ENCODE data around the gene PDE11A. TPM values are rescaled to one million over a fixed set of nuclear protein-coding genes. Genes with fewer than 3 reads are reported as not detected.

Gene PDE11A
- total RNA-seq: not detected in 2 replicates

GRCh38 chr2:178072383-178073301 lies at the start of gene PDE11A:
TSS of gene PDE11A (minus strand) at chr2:178072777. CDS start at chr2:178072437, 340 bp downstream.
- H3K4me1 Mint-ChIP-seq: peaks cover 10% of the 10 kb centered on the region
- intact Hi-C loops (cut with micrococcal nuclease): no loop called here
- peak within 1 kb of the TSS; percentile 64 for H3K4me3 Mint-ChIP-seq
- H3K9me3 Mint-ChIP-seq: no peaks in the 10 kb centered on the region
- H3K36me3 Mint-ChIP-seq (ENCODE audit: low read depth): no peaks in the 10 kb centered on the region
- peak; percentile 83 for DNase-seq
- H3K27ac Mint-ChIP-seq: no peak within 1 kb of the TSS
- peaks cover 60% of the 10 kb centered on the region for H3K27me3 Mint-ChIP-seq

GRCh38 chr2:178119179-178119922 lies 46.8 kb upstream of the PDE11A start:
- H3K4me1 Mint-ChIP-seq: peaks cover 10% of the 10 kb centered on the region
- H3K9me3 Mint-ChIP-seq: no peaks in the 10 kb centered on the region
- H3K27ac Mint-ChIP-seq: no peak overlapping the region
- no peak for DNase-seq
- H3K36me3 Mint-ChIP-seq (ENCODE audit: low read depth): peaks cover 36% of the 10 kb centered on the region
- intact Hi-C loops (cut with micrococcal nuclease): no loop called here
- no peaks in the 10 kb centered on the region for H3K27me3 Mint-ChIP-seq
- no peak overlapping the region for H3K4me3 Mint-ChIP-seq

- H3K27ac Mint-ChIP-seq: no peak overlapping the region
- intact Hi-C loops (cut with micrococcal nuclease): no loop called here
- DNase-seq: no peak
- H3K9me3 Mint-ChIP-seq: no peaks in the 10 kb centered on the region
- H3K4me3 Mint-ChIP-seq: no peak overlapping the region
- H3K4me1 Mint-ChIP-seq: peaks cover 21% of the 10 kb centered on the region
- H3K36me3 Mint-ChIP-seq (ENCODE audit: low read depth): peaks cover 26% of the 10 kb centered on the region
- H3K27me3 Mint-ChIP-seq: no peaks in the 10 kb centered on the region
These were observed 45.1 kb upstream of the PDE11A start for GRCh38 chr2:178117725-178118124.

- H3K27me3 Mint-ChIP-seq: no peaks in the 10 kb centered on the region
- intact Hi-C loops (cut with micrococcal nuclease): no loop called here
- H3K36me3 Mint-ChIP-seq (ENCODE audit: low read depth): peaks cover 16% of the 10 kb centered on the region
- no peaks in the 10 kb centered on the region for H3K9me3 Mint-ChIP-seq
- H3K27ac Mint-ChIP-seq: no peak overlapping the region
- H3K4me1 Mint-ChIP-seq: peaks cover 25% of the 10 kb centered on the region
- peak overlapping the region; percentile 87 for H3K4me3 Mint-ChIP-seq
- no peak for DNase-seq
These were observed 42.7 kb upstream of the PDE11A start for GRCh38 chr2:178115271-178115670.

GRCh38 chr2:178114462-178114861 lies 41.9 kb upstream of the PDE11A start:
- Mint-ChIP-seq H3K4me1 (peaks cover 27% of the 10 kb centered on the region), H3K9me3 (no peaks in the 10 kb centered on the region), H3K27me3 (no peaks in the 10 kb centered on the region), H3K36me3 (ENCODE audit: low read depth) (peaks cover 10% of the 10 kb centered on the region), H3K27ac (peak overlapping the region; percentile 67), H3K4me3 (peak overlapping the region; percentile 87)
- DNase-seq: peak; percentile 69
- intact Hi-C loops (cut with micrococcal nuclease): loop anchor here (5.0 kb wide), 2 partner anchors 283 to 408 kb away; no protein-coding TSS in a partner anchor

GRCh38 chr2:178112202-178113152 lies 39.9 kb upstream of the PDE11A start, which contains the start of gene RBM45:
TSS of gene RBM45 (plus strand) at chr2:178112437. CDS start at chr2:178112547, 110 bp downstream.
- H3K27ac Mint-ChIP-seq: peak within 1 kb of the TSS; percentile 88
- peaks cover 7% of the 10 kb centered on the region for H3K36me3 Mint-ChIP-seq (ENCODE audit: low read depth)
- H3K4me3 Mint-ChIP-seq: peak within 1 kb of the TSS; percentile 87
- peak; percentile 96 for DNase-seq
- H3K4me1 Mint-ChIP-seq: peaks cover 27% of the 10 kb centered on the region
- intact Hi-C loops (cut with micrococcal nuclease): loop anchor here (1.0 to 5.0 kb wide), 7 partner anchors 82 to 410 kb away; partner anchors contain the start of genes FKBP7, OSBPL6, PJVK and PRKRA
- H3K27me3 Mint-ChIP-seq: no peaks in the 10 kb centered on the region
- no peaks in the 10 kb centered on the region for H3K9me3 Mint-ChIP-seq

GRCh38 chr2:178111743-178112142 lies 39.2 kb upstream of the PDE11A start:
- Mint-ChIP-seq H3K9me3 (no peaks in the 10 kb centered on the region), H3K4me3 (peak overlapping the region; percentile 87), H3K36me3 (ENCODE audit: low read depth) (peaks cover 5% of the 10 kb centered on the region), H3K27ac (peak overlapping the region; percentile 45), H3K27me3 (peaks cover 3% of the 10 kb centered on the region), H3K4me1 (peaks cover 27% of the 10 kb centered on the region)
- DNase-seq: peak; percentile 57
- intact Hi-C loops (cut with micrococcal nuclease): loop anchor here (1.0 to 5.0 kb wide), 7 partner anchors 83 to 411 kb away; partner anchors contain the start of genes FKBP7, OSBPL6, PJVK and PRKRA

GRCh38 chr2:178110681-178111080 lies 38.1 kb upstream of the PDE11A start:
- H3K9me3 Mint-ChIP-seq: no peaks in the 10 kb centered on the region
- H3K27me3 Mint-ChIP-seq: peaks cover 3% of the 10 kb centered on the region
- peaks cover 25% of the 10 kb centered on the region for H3K4me1 Mint-ChIP-seq
- no peak overlapping the region for H3K27ac Mint-ChIP-seq
- intact Hi-C loops (cut with micrococcal nuclease): loop anchor here (5.0 kb wide), 2 partner anchors 287 to 412 kb away; no protein-coding TSS in a partner anchor
- no peak overlapping the region for H3K4me3 Mint-ChIP-seq
- peaks cover 2% of the 10 kb centered on the region for H3K36me3 Mint-ChIP-seq (ENCODE audit: low read depth)
- DNase-seq: no peak

GRCh38 chr2:178109813-178110212 lies 37.2 kb upstream of the PDE11A start:
- H3K4me1 Mint-ChIP-seq: peaks cover 21% of the 10 kb centered on the region
- H3K4me3 Mint-ChIP-seq: no peak overlapping the region
- intact Hi-C loops (cut with micrococcal nuclease): loop anchor here (5.0 kb wide), 2 partner anchors 287 to 412 kb away; no protein-coding TSS in a partner anchor
- H3K9me3 Mint-ChIP-seq: no peaks in the 10 kb centered on the region
- H3K36me3 Mint-ChIP-seq (ENCODE audit: low read depth): no peaks in the 10 kb centered on the region
- DNase-seq: no peak
- peaks cover 3% of the 10 kb centered on the region for H3K27me3 Mint-ChIP-seq
- no peak overlapping the region for H3K27ac Mint-ChIP-seq

GRCh38 chr2:178108176-178108575 lies 35.6 kb upstream of the PDE11A start:
- Mint-ChIP-seq H3K36me3 (ENCODE audit: low read depth) (no peaks in the 10 kb centered on the region), H3K9me3 (no peaks in the 10 kb centered on the region), H3K4me1 (peaks cover 8% of the 10 kb centered on the region), H3K27me3 (peaks cover 3% of the 10 kb centered on the region), H3K4me3 (no peak overlapping the region), H3K27ac (no peak overlapping the region)
- intact Hi-C loops (cut with micrococcal nuclease): no loop called here
- DNase-seq: no peak

GRCh38 chr2:178106053-178106452 lies 33.5 kb upstream of the PDE11A start:
- intact Hi-C loops (cut with micrococcal nuclease): no loop called here
- H3K4me1 Mint-ChIP-seq: peaks cover 2% of the 10 kb centered on the region
- no peak overlapping the region for H3K27ac Mint-ChIP-seq
- no peak overlapping the region for H3K4me3 Mint-ChIP-seq
- H3K9me3 Mint-ChIP-seq: no peaks in the 10 kb centered on the region
- no peaks in the 10 kb centered on the region for H3K36me3 Mint-ChIP-seq (ENCODE audit: low read depth)
- DNase-seq: no peak
- H3K27me3 Mint-ChIP-seq: peaks cover 3% of the 10 kb centered on the region

- Mint-ChIP-seq H3K27ac (no peak overlapping the region), H3K4me3 (no peak overlapping the region), H3K4me1 (peaks cover 2% of the 10 kb centered on the region), H3K27me3 (peaks cover 3% of the 10 kb centered on the region), H3K9me3 (no peaks in the 10 kb centered on the region), H3K36me3 (ENCODE audit: low read depth) (no peaks in the 10 kb centered on the region)
- intact Hi-C loops (cut with micrococcal nuclease): no loop called here
- DNase-seq: no peak
These were observed 33.0 kb upstream of the PDE11A start for GRCh38 chr2:178105566-178105965.

Data from activated CD4-positive, alpha-beta T cell treated with anti-CD3 and anti-CD28 coated beads, Interleukin-2, amount 10 ng/mL, durations not matched to agents 24 days and 14 days (primary cell).